Astrocyte (in vitro differentiated cells and primary cell): ENCODE measurements around the gene ITGAE.

ENCODE experiments used
- CTCF ChIP-seq: IDR thresholded peaks from 2 replicates; pipeline ENCODE4 v1.5.1; 2011; ENCODE audit warnings: low read depth, mild to moderate bottlenecking, inconsistent platforms, low read length, moderate library complexity; ENCODE audit not compliant: insufficient read depth
- EZH2 ChIP-seq: IDR thresholded peaks from 2 replicates; pipeline ENCODE4 v1.6.1; 2012; ENCODE audit warnings: mild to moderate bottlenecking, low read length, inconsistent platforms; ENCODE audit not compliant: insufficient read depth

- TF ChIP-seq CTCF (no peak), EZH2 (no peak)
Measured at GRCh38 chr17:3730881-3731429, 70.0 kb downstream of the ITGAE start.
